SK-N-SH treated with all-trans-retinoic acid at 6 μM for 48 hours (cell line): ENCODE measurements around the gene CDCA4.

Experiments
- ATAC-seq: fragments of 200-7000 bp; cut with Tn5 transposase; 3 replicates; pipeline ENCODE4 v1.9.1; 2020; ENCODE audit warnings: mild to moderate bottlenecking, moderate library complexity
- BACH2 ChIP-seq: fragments of 250-450 bp; sonication (Bioruptor Pico); IDR thresholded peaks from 2 replicates; pipeline ENCODE4 v1.9.0; 2021; ENCODE audit warnings: mild to moderate bottlenecking, borderline replicate concordance
- CSDC2 ChIP-seq: fragments of 250-450 bp; sonication (Bioruptor Pico); IDR thresholded peaks from 2 replicates; pipeline ENCODE4 v1.5.0; 2020; ENCODE audit warnings: mild to moderate bottlenecking, moderate library complexity
- ESRRG ChIP-seq: fragments of 250-450 bp; sonication (Bioruptor Pico); IDR thresholded peaks from 2 replicates; pipeline ENCODE4 v1.6.1; 2021; ENCODE audit warnings: mild to moderate bottlenecking
- GLIS3 ChIP-seq: fragments of 250-450 bp; sonication (Bioruptor Pico); IDR thresholded peaks from 2 replicates; pipeline ENCODE4 v1.5.0; 2020; ENCODE audit warnings: mild to moderate bottlenecking, moderate library complexity
- ISL1 ChIP-seq: fragments of 250-450 bp; sonication (Bioruptor Pico); IDR thresholded peaks from 2 replicates; pipeline ENCODE4 v2.1.2; 2022; ENCODE audit warnings: mild to moderate bottlenecking, moderate library complexity
- OSR1 ChIP-seq: fragments of 250-450 bp; sonication (Bioruptor Pico); IDR thresholded peaks from 2 replicates; pipeline ENCODE4 v1.8.0; 2022; ENCODE audit warnings: moderate library complexity, mild to moderate bottlenecking, inconsistent platforms
- PPARA ChIP-seq: fragments of 250-450 bp; sonication (Bioruptor Pico); IDR thresholded peaks from 2 replicates; pipeline ENCODE4 v1.5.0; 2020; ENCODE audit warnings: mild to moderate bottlenecking, borderline replicate concordance
- RARB ChIP-seq: fragments of 250-450 bp; sonication (Bioruptor Pico); IDR thresholded peaks from 2 replicates; pipeline ENCODE4 v1.8.0; 2021; ENCODE audit warnings: mild to moderate bottlenecking, moderate library complexity
- TCF4 ChIP-seq: fragments of 250-450 bp; sonication (Bioruptor Pico); IDR thresholded peaks from 2 replicates; pipeline ENCODE4 v1.8.0; 2021; ENCODE audit warnings: mild to moderate bottlenecking, moderate library complexity, borderline replicate concordance
- TOX ChIP-seq: fragments of 250-450 bp; sonication (Bioruptor Pico); IDR thresholded peaks from 2 replicates; pipeline ENCODE4 v1.8.0; 2021; ENCODE audit warnings: mild to moderate bottlenecking, moderate library complexity, borderline replicate concordance
- ZFP3 ChIP-seq: fragments of 250-450 bp; sonication (Bioruptor Pico); IDR thresholded peaks from 2 replicates; pipeline ENCODE4 v1.5.0; 2020; ENCODE audit warnings: mild to moderate bottlenecking, moderate library complexity
- ZFP30 ChIP-seq: fragments of 450-650 bp; formaldehyde crosslinking; IDR thresholded peaks from 2 replicates; pipeline ENCODE4 v1.5.0; 2022; ENCODE audit warnings: mild to moderate bottlenecking, moderate library complexity
- ZNF565 ChIP-seq: fragments of 450-650 bp; formaldehyde crosslinking; conservative IDR thresholded peaks from 2 replicates; pipeline ENCODE4 v1.5.0; 2020; ENCODE audit warnings: low read depth, mild to moderate bottlenecking, moderate library complexity
- ZNF70 ChIP-seq: fragments of 450-650 bp; formaldehyde crosslinking; IDR thresholded peaks from 2 replicates; pipeline ENCODE4 v1.5.0; 2020; ENCODE audit warnings: mild to moderate bottlenecking, moderate library complexity
- ZNF8 ChIP-seq: fragments of 450-650 bp; formaldehyde crosslinking; IDR thresholded peaks from 2 replicates; pipeline ENCODE4 v1.5.0; 2020; ENCODE audit warnings: mild to moderate bottlenecking, moderate library complexity
- TF ChIP-seq, protein P1 (sequence below): fragments of 250-450 bp; sonication (Bioruptor Pico); IDR thresholded peaks from 2 replicates; pipeline ENCODE4 v1.8.0; 2020; ENCODE audit warnings: mild to moderate bottlenecking, moderate library complexity, borderline replicate concordance
- TF ChIP-seq, protein P2 (sequence below): fragments of 250-450 bp; sonication (Bioruptor Pico); IDR thresholded peaks from 2 replicates; pipeline ENCODE4 v1.5.1; 2020; ENCODE audit warnings: low read depth, mild to moderate bottlenecking, moderate library complexity
- TF ChIP-seq, protein P3 (sequence below): fragments of 250-450 bp; sonication (Bioruptor Pico); IDR thresholded peaks from 2 replicates; pipeline ENCODE4 v1.5.0; 2020; ENCODE audit warnings: mild to moderate bottlenecking, moderate library complexity
- TF ChIP-seq, protein P4 (sequence below): fragments of 250-450 bp; sonication (Bioruptor Pico); IDR thresholded peaks from 2 replicates; pipeline ENCODE4 v1.8.0; 2021; ENCODE audit warnings: low read depth, mild to moderate bottlenecking, moderate library complexity, borderline replicate concordance
- TF ChIP-seq, protein P5 (sequence below): fragments of 250-450 bp; sonication (Bioruptor Pico); IDR thresholded peaks from 2 replicates; pipeline ENCODE4 v1.5.1; 2021; ENCODE audit warnings: mild to moderate bottlenecking, moderate library complexity

The CDCA4 gene

DNA sequence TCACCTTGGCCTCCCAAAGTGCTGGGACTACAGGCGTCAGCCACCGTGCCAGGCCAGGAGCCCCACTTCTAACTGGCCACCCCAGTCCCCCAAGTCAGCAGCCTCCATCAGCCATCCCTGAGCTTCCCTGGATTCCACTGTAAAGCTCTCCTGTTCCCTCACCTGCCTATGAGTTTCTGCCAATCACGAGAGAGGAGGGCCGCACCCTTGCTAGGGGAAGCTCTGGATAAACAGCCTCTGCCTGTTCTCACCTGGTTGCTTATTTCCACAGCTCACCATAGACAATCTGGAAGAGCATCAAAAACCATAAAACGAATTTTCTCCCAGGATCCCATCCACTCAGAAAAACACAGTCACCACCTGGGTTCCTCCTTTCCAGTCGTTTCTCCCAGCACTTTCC is 5.0 kb downstream of the CDCA4 start:
- no peak for TF ChIP-seq TOX (CRISPR knock-in tag)
- TF ChIP-seq, protein P1, sequence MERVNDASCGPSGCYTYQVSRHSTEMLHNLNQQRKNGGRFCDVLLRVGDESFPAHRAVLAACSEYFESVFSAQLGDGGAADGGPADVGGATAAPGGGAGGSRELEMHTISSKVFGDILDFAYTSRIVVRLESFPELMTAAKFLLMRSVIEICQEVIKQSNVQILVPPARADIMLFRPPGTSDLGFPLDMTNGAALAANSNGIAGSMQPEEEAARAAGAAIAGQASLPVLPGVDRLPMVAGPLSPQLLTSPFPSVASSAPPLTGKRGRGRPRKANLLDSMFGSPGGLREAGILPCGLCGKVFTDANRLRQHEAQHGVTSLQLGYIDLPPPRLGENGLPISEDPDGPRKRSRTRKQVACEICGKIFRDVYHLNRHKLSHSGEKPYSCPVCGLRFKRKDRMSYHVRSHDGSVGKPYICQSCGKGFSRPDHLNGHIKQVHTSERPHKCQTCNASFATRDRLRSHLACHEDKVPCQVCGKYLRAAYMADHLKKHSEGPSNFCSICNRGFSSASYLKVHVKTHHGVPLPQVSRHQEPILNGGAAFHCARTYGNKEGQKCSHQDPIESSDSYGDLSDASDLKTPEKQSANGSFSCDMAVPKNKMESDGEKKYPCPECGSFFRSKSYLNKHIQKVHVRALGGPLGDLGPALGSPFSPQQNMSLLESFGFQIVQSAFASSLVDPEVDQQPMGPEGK = no peak
- no peak for TF ChIP-seq ISL1 (CRISPR knock-in tag)
- TF ChIP-seq TCF4 (CRISPR knock-in tag) = no peak
- TF ChIP-seq, protein P2, sequence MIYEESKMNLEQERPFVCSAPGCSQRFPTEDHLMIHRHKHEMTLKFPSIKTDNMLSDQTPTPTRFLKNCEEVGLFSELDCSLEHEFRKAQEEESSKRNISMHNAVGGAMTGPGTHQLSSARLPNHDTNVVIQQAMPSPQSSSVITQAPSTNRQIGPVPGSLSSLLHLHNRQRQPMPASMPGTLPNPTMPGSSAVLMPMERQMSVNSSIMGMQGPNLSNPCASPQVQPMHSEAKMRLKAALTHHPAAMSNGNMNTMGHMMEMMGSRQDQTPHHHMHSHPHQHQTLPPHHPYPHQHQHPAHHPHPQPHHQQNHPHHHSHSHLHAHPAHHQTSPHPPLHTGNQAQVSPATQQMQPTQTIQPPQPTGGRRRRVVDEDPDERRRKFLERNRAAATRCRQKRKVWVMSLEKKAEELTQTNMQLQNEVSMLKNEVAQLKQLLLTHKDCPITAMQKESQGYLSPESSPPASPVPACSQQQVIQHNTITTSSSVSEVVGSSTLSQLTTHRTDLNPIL = no peak
- no peak for TF ChIP-seq CSDC2 (CRISPR knock-in tag)
- no peak for TF ChIP-seq ZNF70 (CRISPR knock-in tag)
- TF ChIP-seq OSR1 (CRISPR knock-in tag) = no peak
- TF ChIP-seq, protein P3, sequence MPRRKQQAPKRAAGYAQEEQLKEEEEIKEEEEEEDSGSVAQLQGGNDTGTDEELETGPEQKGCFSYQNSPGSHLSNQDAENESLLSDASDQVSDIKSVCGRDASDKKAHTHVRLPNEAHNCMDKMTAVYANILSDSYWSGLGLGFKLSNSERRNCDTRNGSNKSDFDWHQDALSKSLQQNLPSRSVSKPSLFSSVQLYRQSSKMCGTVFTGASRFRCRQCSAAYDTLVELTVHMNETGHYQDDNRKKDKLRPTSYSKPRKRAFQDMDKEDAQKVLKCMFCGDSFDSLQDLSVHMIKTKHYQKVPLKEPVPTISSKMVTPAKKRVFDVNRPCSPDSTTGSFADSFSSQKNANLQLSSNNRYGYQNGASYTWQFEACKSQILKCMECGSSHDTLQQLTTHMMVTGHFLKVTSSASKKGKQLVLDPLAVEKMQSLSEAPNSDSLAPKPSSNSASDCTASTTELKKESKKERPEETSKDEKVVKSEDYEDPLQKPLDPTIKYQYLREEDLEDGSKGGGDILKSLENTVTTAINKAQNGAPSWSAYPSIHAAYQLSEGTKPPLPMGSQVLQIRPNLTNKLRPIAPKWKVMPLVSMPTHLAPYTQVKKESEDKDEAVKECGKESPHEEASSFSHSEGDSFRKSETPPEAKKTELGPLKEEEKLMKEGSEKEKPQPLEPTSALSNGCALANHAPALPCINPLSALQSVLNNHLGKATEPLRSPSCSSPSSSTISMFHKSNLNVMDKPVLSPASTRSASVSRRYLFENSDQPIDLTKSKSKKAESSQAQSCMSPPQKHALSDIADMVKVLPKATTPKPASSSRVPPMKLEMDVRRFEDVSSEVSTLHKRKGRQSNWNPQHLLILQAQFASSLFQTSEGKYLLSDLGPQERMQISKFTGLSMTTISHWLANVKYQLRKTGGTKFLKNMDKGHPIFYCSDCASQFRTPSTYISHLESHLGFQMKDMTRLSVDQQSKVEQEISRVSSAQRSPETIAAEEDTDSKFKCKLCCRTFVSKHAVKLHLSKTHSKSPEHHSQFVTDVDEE = no peak
- TF ChIP-seq, protein P4, sequence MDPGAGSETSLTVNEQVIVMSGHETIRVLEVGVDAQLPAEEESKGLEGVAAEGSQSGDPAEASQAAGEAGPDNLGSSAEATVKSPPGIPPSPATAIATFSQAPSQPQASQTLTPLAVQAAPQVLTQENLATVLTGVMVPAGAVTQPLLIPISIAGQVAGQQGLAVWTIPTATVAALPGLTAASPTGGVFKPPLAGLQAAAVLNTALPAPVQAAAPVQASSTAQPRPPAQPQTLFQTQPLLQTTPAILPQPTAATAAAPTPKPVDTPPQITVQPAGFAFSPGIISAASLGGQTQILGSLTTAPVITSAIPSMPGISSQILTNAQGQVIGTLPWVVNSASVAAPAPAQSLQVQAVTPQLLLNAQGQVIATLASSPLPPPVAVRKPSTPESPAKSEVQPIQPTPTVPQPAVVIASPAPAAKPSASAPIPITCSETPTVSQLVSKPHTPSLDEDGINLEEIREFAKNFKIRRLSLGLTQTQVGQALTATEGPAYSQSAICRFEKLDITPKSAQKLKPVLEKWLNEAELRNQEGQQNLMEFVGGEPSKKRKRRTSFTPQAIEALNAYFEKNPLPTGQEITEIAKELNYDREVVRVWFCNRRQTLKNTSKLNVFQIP (CRISPR knock-in tag) = no peak
- ATAC-seq = no peak

DNA sequence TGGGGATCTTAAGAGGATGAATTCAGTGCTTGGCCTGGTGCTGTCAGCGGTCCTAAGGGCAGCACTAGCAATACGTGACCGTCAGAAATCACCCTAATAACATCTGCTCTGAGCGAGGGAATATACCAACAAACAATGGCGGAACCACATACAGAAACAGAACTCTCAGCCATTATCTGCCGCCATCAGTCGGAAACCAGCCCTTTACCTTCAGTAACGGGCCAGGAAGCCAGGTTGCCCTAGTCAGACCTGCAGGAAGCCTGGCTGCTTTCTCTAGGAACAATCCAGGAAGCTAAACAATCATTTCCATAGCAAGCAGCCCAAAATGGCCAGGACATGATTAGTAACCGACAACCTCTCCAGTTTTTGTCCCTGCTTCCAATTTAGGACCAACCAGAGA is 5.6 kb downstream of the CDCA4 start:
- TF ChIP-seq, protein P5, sequence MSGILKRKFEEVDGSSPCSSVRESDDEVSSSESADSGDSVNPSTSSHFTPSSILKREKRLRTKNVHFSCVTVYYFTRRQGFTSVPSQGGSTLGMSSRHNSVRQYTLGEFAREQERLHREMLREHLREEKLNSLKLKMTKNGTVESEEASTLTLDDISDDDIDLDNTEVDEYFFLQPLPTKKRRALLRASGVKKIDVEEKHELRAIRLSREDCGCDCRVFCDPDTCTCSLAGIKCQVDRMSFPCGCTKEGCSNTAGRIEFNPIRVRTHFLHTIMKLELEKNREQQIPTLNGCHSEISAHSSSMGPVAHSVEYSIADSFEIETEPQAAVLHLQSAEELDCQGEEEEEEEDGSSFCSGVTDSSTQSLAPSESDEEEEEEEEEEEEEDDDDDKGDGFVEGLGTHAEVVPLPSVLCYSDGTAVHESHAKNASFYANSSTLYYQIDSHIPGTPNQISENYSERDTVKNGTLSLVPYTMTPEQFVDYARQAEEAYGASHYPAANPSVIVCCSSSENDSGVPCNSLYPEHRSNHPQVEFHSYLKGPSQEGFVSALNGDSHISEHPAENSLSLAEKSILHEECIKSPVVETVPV (CRISPR knock-in tag) = no peak
- no peak for TF ChIP-seq PPARA
- no peak for TF ChIP-seq RARB
- TF ChIP-seq ZNF565 (CRISPR knock-in tag) = no peak
- no peak for TF ChIP-seq TCF4 (CRISPR knock-in tag)
- TF ChIP-seq ZFP3 (CRISPR knock-in tag) = no peak
- TF ChIP-seq ESRRG (CRISPR knock-in tag) = no peak
- TF ChIP-seq GLIS3 (CRISPR knock-in tag) = no peak
- no peak for ATAC-seq

DNA sequence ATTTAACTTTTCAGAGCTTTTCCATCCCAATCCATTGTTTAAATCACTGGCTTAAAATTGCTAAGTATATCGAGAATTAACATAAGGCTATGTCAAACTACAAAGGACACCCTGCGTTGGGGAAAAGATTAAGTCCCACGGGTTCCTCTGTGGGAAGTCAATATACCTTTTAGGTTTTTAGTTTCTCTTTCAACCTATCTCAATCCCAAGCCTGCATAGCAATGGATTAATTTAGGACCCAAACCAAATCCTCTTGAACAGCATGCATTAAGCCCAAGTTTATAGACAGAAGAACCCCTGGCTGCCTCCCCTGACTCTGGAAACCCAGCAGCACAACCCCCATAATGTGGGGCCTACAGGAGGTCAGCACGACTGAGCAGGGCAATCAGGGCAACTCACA is 6.3 kb downstream of the CDCA4 start:
- TF ChIP-seq RARB = no peak
- no peak for TF ChIP-seq OSR1 (CRISPR knock-in tag)
- TF ChIP-seq, protein P3 = no peak
- no peak for TF ChIP-seq ZNF8 (CRISPR knock-in tag)
- no peak for TF ChIP-seq ZFP30 (CRISPR knock-in tag)
- no peak for TF ChIP-seq ZFP3 (CRISPR knock-in tag)
- no peak for TF ChIP-seq BACH2 (CRISPR knock-in tag)
- TF ChIP-seq ISL1 (CRISPR knock-in tag) = no peak
- TF ChIP-seq ZNF70 (CRISPR knock-in tag) = no peak
- TF ChIP-seq, protein P4 (CRISPR knock-in tag) = no peak
- ATAC-seq = no peak
